GM12892 (cell line): ENCODE data around the gene CHST8.

Experiments used
- POLR2A ChIP-seq: IDR thresholded peaks from 2 replicates; pipeline ENCODE4 v1.6.1; 2011; ENCODE audit warnings: low read depth, low read length, control low read depth
- POLR2AphosphoS5 ChIP-seq: IDR thresholded peaks from 2 replicates; pipeline ENCODE4 v1.6.1; 2011; ENCODE audit warnings: low read depth, low read length, control low read depth
- TAF1 ChIP-seq: IDR thresholded peaks from 2 replicates; pipeline ENCODE4 v1.6.1; 2011; ENCODE audit warnings: low read depth, mild to moderate bottlenecking, control low read depth, low read length, borderline replicate concordance

DNA sequence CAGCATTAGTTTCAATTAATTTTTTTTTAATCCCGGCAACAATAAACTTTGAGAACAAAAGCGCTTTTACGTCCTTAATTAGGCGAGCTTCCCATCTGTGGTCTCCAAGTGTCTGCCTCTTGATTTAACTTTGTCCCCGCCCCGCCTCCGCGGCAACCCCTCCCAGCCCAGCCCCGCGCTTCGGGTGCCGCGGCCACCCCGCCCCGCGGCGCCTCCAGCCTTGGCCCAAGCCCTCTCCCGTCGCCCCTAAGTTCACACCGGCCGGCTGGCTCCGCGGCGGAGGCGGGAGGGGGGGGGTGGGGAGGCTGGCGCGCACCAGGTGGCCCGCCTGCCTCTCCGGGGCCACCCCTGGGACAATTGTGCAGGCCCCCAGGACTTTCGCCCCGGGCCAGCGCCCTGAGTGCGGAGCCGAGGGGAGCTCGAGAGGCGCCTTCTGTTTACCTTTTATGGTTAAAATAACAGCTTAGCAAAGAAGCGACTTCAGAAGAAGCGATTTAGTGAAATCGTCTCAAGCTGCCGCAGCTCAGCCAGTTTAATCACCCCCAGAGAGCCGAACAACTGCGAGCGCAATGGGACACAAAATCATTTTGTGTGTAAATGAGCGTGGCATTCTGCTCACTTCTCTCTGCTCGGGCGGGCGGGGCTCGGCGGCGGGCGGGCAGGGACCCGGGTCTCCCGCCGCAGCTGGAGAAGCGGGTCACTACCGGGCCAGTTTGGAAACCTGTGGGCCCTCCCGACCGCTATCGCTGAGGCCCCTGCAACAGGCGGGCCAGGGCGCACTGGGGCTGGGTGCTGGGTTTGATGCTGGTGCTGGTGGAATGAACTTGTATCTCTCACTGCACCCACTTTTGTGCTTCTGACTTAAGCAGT, 176.3 kb downstream of the CHST8 start:
- TF ChIP-seq TAF1 (no peak), POLR2A (no peak), POLR2AphosphoS5 (no peak)
